ENCODE measurements around the gene POFUT1.
"Not testable (repeated sequence)": the region's sequence is repeated elsewhere in the genome, so short reads cannot be mapped to it uniquely, and the experiment has no call there.

The POFUT1 gene

DNA sequence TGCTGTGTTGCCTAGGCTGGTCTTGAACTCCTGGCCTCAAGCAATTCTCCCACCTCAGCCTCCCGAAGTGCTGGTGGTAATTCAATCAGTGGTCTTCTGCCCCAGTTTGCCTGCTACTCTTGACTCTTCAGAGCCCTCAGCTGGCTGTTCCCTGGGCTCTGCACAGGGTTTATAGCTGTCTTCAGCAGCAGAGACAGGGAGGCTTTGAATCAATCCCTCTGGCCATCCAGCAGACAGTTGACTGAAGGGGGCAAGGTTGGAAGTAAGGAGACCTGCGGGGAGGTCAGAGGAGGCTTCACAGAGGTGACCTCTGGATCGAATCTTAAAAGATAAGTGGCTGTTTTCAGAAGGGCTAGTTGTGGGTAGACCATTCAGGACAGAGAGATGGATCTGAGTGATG, 43.8 kb downstream of the POFUT1 start:
- TF ChIP-seq ZFX (IDR thresholded peaks at IDR 0.05): no peak
- H3K27ac ChIP-seq: no peak overlapping the region

DNA sequence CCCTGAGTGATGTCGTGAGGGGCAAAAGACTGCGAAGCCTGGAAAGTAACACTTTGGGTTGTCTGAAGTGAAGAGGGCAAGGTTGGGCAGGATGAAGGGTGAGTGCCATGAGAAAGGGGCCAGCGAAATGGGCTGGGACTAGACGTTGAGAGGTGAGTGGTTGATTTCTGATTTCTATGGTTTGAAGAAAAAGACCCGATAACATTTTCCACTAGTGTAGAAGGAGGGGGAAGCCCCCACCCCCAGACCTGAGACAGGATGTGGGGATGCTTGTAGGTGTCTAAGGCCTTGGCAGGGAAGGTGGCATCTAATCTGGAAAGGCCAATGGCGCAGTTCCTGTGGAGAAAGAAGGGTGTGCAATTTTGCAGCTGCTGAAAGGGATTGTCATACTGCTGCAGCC, 44.5 kb downstream of the POFUT1 start:
- no peak for TF ChIP-seq ZFX (IDR thresholded peaks at IDR 0.05)
- TF ChIP-seq, protein P1, sequence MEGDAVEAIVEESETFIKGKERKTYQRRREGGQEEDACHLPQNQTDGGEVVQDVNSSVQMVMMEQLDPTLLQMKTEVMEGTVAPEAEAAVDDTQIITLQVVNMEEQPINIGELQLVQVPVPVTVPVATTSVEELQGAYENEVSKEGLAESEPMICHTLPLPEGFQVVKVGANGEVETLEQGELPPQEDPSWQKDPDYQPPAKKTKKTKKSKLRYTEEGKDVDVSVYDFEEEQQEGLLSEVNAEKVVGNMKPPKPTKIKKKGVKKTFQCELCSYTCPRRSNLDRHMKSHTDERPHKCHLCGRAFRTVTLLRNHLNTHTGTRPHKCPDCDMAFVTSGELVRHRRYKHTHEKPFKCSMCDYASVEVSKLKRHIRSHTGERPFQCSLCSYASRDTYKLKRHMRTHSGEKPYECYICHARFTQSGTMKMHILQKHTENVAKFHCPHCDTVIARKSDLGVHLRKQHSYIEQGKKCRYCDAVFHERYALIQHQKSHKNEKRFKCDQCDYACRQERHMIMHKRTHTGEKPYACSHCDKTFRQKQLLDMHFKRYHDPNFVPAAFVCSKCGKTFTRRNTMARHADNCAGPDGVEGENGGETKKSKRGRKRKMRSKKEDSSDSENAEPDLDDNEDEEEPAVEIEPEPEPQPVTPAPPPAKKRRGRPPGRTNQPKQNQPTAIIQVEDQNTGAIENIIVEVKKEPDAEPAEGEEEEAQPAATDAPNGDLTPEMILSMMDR (conservative IDR thresholded peaks at IDR 0.05): no peak

DNA sequence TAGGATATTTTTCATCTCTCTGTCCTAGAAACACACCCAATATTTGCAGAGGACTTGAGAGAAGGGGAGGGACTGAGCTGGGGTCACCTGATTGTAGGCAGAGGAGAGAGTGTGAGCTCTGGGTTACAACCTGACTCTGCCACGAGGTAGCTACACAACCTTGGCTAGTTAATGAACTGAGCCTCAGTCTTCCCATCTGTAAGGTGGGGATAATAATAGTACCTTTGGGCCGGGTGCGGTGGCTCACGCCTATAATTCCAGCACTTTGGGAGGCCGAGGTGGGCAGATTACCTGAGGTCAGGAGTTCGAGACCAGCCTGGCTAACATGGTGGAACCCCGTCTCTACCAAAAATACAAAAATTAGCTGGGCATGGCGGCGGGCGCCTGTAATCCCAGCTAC, 53.3 kb downstream of the POFUT1 start:
- not testable (repeated sequence) for H3K27ac ChIP-seq

More for the DNA sequence above, 44.5 kb downstream of the POFUT1 start:
- H3K27ac ChIP-seq: no peak overlapping the region

DNA sequence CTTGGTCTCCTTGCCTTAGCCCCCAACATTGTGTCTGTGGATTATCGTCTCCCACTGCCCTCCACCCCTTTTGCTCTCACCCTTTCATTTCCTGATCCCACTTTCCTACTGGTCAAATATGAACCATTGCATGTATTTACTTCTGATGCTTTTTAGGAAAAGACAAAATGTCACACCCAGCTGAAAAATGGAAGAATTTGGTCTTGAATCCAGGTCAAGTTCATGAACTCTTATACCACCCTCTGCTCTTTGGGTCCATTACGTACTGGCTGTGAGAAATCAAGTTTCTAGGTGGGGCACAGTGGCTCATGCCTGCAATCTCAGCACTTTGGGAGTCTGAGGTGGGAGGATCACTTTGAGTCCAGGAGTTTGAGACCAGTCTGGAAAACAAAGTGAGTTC, 54.0 kb downstream of the POFUT1 start:
- H3K27ac ChIP-seq: no peak overlapping the region
- TF ChIP-seq ZFX (IDR thresholded peaks at IDR 0.05): no peak
- TF ChIP-seq, protein P1 (conservative IDR thresholded peaks at IDR 0.05): no peak

DNA sequence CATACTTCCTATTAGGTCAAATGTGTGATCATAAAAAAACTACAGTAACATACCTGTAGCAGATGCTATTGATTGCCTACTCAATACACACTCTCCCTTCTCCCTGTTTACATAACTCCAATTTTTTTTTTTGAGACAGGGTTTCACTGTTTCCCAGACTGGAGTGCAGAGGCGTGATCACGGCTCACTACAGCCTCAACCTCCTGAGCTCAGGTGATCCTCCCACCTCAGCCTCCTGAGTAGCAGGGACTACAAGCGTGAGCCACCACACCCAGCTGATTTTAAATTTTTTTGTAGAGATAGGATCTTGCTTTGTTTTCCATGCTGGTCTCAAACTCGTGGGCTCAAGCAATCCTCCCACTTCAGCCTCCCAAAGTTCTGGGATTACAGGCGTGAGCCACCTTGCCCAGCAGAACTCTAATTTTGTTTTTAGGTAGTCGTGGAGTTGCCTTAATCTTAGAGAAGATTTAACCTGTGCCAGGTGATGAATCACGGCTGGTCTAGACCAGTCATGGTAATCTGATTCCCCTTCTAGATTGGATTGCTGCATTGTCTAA, 55.8 kb downstream of the POFUT1 start:
- no peak overlapping the region for H3K27ac ChIP-seq
- TF ChIP-seq, protein P1 (conservative IDR thresholded peaks at IDR 0.05): no peak
- TF ChIP-seq ZFX (IDR thresholded peaks at IDR 0.05): no peak

DNA sequence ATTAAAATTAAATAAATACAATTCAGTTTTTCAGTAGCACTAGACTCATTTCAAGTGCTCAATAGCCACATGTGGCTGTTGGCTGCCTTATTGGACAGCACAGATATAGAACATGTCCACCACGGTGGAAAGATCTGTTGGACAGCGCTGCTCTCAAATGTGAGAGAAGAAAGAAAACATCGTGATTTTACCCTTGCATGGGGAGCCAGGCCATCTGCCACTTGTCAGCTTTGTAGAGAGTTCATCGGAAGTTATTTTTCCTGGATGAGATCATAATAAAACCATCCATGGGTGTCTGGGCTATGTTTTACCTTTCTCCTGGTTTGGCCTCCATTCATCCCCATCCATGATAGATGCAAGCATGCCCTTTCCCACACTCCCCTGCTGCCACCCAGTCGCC, 63.9 kb downstream of the POFUT1 start:
- TF ChIP-seq, protein P1 (conservative IDR thresholded peaks at IDR 0.05): no peak
- no peak for TF ChIP-seq ZFX (IDR thresholded peaks at IDR 0.05)

DNA sequence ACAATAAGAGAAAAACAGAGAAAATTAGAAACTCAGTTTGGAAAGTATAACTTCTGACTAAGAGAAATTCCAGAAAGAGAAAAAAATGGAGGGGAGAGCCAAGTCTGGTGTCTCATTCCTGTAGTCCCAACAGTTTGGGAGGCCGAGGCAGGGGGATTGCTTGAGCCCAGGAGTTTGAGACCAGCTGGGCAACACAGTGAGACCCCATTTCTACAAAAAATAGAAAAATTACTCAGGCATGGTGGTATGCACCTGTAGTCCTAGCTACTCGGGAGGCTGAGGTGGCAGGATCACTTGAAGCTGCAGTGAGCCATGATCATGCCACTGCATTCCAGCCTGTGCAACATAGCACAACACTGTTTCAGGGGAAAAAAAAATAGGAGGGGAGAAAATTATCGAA, 66.7 kb downstream of the POFUT1 start:
- no peak overlapping the region for H3K27ac ChIP-seq

More for the DNA sequence above, 63.9 kb downstream of the POFUT1 start:
- no peak overlapping the region for H3K27ac ChIP-seq

DNA sequence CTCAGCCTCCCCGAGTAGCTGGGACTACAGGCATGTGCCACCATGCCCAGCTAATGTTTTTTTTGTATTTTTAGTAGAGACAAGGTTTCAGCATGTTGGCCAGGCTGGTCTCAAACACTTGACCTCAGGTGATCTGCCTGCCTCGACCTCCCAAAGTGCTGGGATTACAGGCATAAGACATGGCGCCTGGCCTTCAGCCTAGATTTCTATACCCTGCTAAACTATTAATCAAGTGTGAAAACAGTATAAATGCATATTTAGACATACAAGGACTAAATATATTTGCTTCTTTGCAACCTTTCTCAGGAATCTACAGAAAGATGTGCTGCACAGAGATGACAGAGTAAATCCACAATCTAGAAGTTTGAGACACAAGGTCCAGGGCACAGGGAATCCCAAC, 67.5 kb downstream of the POFUT1 start:
- H3K27ac ChIP-seq: not testable (repeated sequence)

More for the DNA sequence above, 66.7 kb downstream of the POFUT1 start:
- TF ChIP-seq, protein P1 (conservative IDR thresholded peaks at IDR 0.05): no peak
- TF ChIP-seq ZFX (IDR thresholded peaks at IDR 0.05): no peak

DNA sequence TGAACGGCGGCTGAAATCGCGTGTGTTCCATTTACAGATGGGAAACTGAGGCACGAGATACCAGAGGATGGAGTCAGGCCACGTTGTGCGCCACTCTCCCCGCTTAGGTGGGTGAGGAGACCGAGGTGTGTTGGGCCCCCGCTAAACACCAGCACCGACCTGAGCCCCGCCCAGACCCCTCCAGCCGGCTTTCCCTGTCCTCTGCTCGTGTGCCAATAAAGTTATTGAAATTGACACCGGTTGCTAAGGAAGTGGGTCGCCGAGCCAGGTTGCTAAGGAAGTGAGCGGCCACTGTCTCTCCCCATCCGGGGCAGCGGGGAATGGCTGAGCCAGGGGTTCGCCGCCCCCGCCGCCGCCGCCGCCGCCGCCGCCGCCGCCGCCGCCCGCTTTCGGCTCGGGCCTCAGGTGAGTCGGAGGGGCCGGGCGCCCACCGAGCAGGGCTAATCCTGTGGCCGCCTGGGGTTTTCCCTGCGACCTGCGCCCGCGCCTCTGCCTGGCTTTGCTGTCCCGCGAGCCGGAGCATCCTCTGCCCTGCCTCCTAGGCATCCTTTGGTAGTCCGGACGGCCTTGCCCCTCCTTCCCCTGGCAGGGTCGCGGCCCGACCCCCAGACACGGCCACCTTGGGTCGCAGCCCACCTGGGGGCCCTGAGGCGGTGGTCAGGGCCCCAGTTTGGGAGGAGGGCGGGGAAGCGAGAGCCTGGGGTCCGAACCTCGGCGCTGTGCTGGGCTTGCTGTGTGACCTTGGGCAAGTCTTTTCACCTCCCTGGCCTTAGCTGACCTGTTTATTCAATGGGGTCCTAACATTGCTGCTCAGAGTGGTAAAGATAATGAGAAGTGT, 69.9 kb downstream of the POFUT1 start, which contains the start of gene KIF3B:
Gene KIF3B, plus strand, starts transcription at position 291 of the 838 bp plus-strand sequence. CDS start 32,127 bp downstream, outside the sequence.
- peak within 1 kb of the TSS; percentile 76 for H3K27ac ChIP-seq
- TF ChIP-seq, protein P1 (conservative IDR thresholded peaks at IDR 0.05): no peak
- TF ChIP-seq ZFX (IDR thresholded peaks at IDR 0.05): 0 out of 2 replicates have a peak, but pooled peaks have one; percentile 6
